K562 (cell line): Measurements from ENCODE around the gene ERGIC3. TPM values are rescaled to one million over a fixed set of nuclear protein-coding genes. Genes with fewer than 3 reads are reported as not detected.

Experiments
- ATAC-seq: fragments of 200-7000 bp; cut with Tn5 transposase; 3 replicates; pipeline ENCODE4 v1.9.1; 2020; ENCODE audit warnings: moderate library complexity
- BruUV-seq: library from RNA; stranded (reverse); fragments of 400-500 nt; replicated peaks from 2 replicates; lab custom pipeline; 2021; lab: Mats Ljungman, UMichigan
- CTCF ChIA-PET: fragments of 300-600 bp; formaldehyde crosslinking; extraction: SDS; loops from one replicate; lab custom pipeline; 2021; ENCODE audit warnings: low intra/inter-chr PET ratio; lab: Yijun Ruan, JAX
- POLR2A ChIA-PET: fragments of 300-600, 350-650 bp; sonication (Branson Sonifier 250); formaldehyde crosslinking; extraction: SDS; loops from one replicate; lab custom pipeline; 2021; ENCODE audit warnings: antibody characterized with exemption, inconsistent platforms; lab: Yijun Ruan, JAX
- DNase-seq, 4 experiments: peaks; one replicate each; pipeline versions ENCODE4 v3.0.0 to v3.0.0-alpha.2; 2011 to 2018; ENCODE audit warnings: low spot score in 3 of 4, mixed read lengths in 3 of 4; ENCODE audit errors: extremely low read depth in 1 of 4
- FAIRE-seq: peaks from 2 replicates; lab custom pipeline; 2011; peaks lifted over from hg19 to GRCh38; lab: Jason Lieb, UNC
- H2AFZ ChIP-seq: 2 replicates; pipeline ENCODE4 v1.6.0; 2011; ENCODE audit warnings: low read depth, low read length, control low read depth, inconsistent platforms
- H3K27ac ChIP-seq: fragments of 200-600 bp; 3 replicates; pipeline ENCODE4 v1.8.0; 2011; ENCODE audit warnings: low read depth, mild to moderate bottlenecking, control low read depth, inconsistent platforms, low read length, moderate library complexity, mixed read lengths; ENCODE audit errors: extremely low read depth
- H3K27me3 ChIP-seq, 2 experiments: fragments of 300-600 bp in 1 of 2; 2 replicates in 1 of 2; 3 replicates in 1 of 2; pipeline versions ENCODE4 v1.6.0 to v1.8.0; 2011; ENCODE audit warnings: inconsistent platforms in 2 of 2, low read length in 2 of 2, mild to moderate bottlenecking in 1 of 2, mixed read lengths in 1 of 2, moderate library complexity in 1 of 2; ENCODE audit not compliant: control insufficient read depth in 2 of 2, insufficient read depth in 2 of 2
- H3K36me3 ChIP-seq: fragments of 300-600 bp; 3 replicates; pipeline ENCODE4 v1.8.0; 2011; ENCODE audit warnings: mild to moderate bottlenecking, low read length, inconsistent platforms; ENCODE audit not compliant: control insufficient read depth, insufficient read depth
- H3K4me1 ChIP-seq, 2 experiments: fragments of 200-600 bp in 1 of 2; replicated peaks in 1 of 2; 2 replicates in 1 of 2; 3 replicates in 1 of 2; pipeline versions ENCODE4 v1.5.1 to v1.8.0; 2011; ENCODE audit warnings: inconsistent platforms in 2 of 2, low read length in 2 of 2, mild to moderate bottlenecking in 1 of 2, mixed read lengths in 1 of 2, moderate library complexity in 1 of 2; ENCODE audit not compliant: control insufficient read depth in 2 of 2, insufficient read depth in 2 of 2
- H3K4me2 ChIP-seq: 2 replicates; pipeline ENCODE4 v1.6.1; 2011; ENCODE audit warnings: low read length, control low read depth, inconsistent platforms, mixed read lengths; ENCODE audit not compliant: insufficient read depth
- H3K4me3 ChIP-seq: fragments of 200-600 bp; sonication (generic), shearing (Covaris generic); 2 replicates; pipeline ENCODE4 v1.5.1; 2016; ENCODE audit warnings: control low read depth, inconsistent platforms
- H3K79me2 ChIP-seq: fragments of 200-600 bp; 3 replicates; pipeline ENCODE4 v1.8.0; 2011; ENCODE audit warnings: low read length, inconsistent platforms; ENCODE audit not compliant: control insufficient read depth, insufficient read depth
- H3K9ac ChIP-seq, 2 experiments: 2 replicates each; pipeline versions ENCODE4 v1.6.0 to v1.6.1; 2011; ENCODE audit warnings: low read depth in 2 of 2, low read length in 2 of 2, control low read depth in 1 of 2, inconsistent platforms in 1 of 2, mild to moderate bottlenecking in 1 of 2, mixed read lengths in 1 of 2; ENCODE audit not compliant: insufficient read depth in 1 of 2
- H3K9me1 ChIP-seq: one replicate; pipeline ENCODE4 v1.6.0; 2011; ENCODE audit warnings: inconsistent platforms, mild to moderate bottlenecking, low read length, moderate library complexity; ENCODE audit not compliant: control insufficient read depth, insufficient read depth
- H3K9me3 ChIP-seq: replicated peaks from 2 replicates; pipeline ENCODE4 v1.5.1; 2011; ENCODE audit warnings: low read depth, low read length, inconsistent platforms; ENCODE audit not compliant: control insufficient read depth, insufficient read depth
- H4K20me1 ChIP-seq: replicated peaks from 2 replicates; pipeline ENCODE4 v1.6.1; 2011; ENCODE audit warnings: low read length, inconsistent platforms, mixed read lengths; ENCODE audit not compliant: control insufficient read depth, insufficient read depth
- CTBP1 ChIP-seq: fragments of 450-650 bp; IDR thresholded peaks from 2 replicates; pipeline ENCODE4 v1.6.1; 2016; ENCODE audit warnings: borderline replicate concordance
- HNRNPL ChIP-seq: fragments of 200-400 bp; formaldehyde crosslinking; IDR thresholded peaks from 2 replicates; pipeline ENCODE4 v1.6.1; 2017; ENCODE audit warnings: low read depth, mild to moderate bottlenecking, low read length
- RAD21 ChIP-seq, 2 experiments: fragments of 250-450 bp in 1 of 2; fragments of 450-650 bp in 1 of 2; sonication (Bioruptor Pico) in 1 of 2; formaldehyde crosslinking in 1 of 2; IDR thresholded peaks in 1 of 2; conservative IDR thresholded peaks in 1 of 2; 2 replicates each; pipeline versions ENCODE4 v1.4.0 to v1.8.0; 2020 to 2022; ENCODE audit warnings: mild to moderate bottlenecking in 2 of 2, moderate library complexity in 1 of 2
- SMC3 ChIP-seq: conservative IDR thresholded peaks from 2 replicates; pipeline ENCODE4 v1.6.1; 2011; ENCODE audit warnings: low read depth, low read length, improper control_type of control experiment; ENCODE audit not compliant: insufficient read depth
- XRCC5 ChIP-seq: fragments of 200-400 bp; formaldehyde crosslinking; IDR thresholded peaks from 2 replicates; pipeline ENCODE4 v1.6.1; 2017; ENCODE audit warnings: low read depth, mild to moderate bottlenecking, low read length
- ZNF140 ChIP-seq: fragments of 250-450 bp; sonication (Bioruptor Pico); IDR thresholded peaks from 2 replicates; pipeline ENCODE4 v1.8.0; 2021; ENCODE audit warnings: moderate library complexity, mild to moderate bottlenecking, inconsistent platforms
- WGBS: fragments of 100-300 bp; shearing (Covaris generic); methylation state at CpG from one replicate; pipeline ENCODE4 v1.1.6; 2016; ENCODE audit warnings: low coverage, mixed read lengths; ENCODE audit not compliant: insufficient coverage; ENCODE audit errors: missing lambda C conversion rate; 5-methylcytosine and 5-hydroxymethylcytosine counted together
- in situ Hi-C: fragments of 300-500 bp; cut with MboI; formaldehyde crosslinking; loops from 4 replicates; pipeline ENCODE4 v1.15.0; 2018; ENCODE audit warnings: inconsistent platforms, mixed read lengths
- intact Hi-C: fragments of 100-400 bp; cut with micrococcal nuclease; formaldehyde crosslinking; loops from 2 replicates; pipeline ENCODE4 v1.14.2; 2022
- polyA plus RNA-seq, 8 experiments: library from polyadenylated mRNA; depleted of rRNA in 4 of 8; stranded (reverse) in 5 of 8; unstranded in 3 of 8; fragments of >200 nt; fragmentation: Nextera tagmentation in 2 of 8; fragmentation: Illumina TruSeq in 1 of 8; extraction: Ambion mirVana in 2 of 8; extraction: Trizol in 1 of 8; gene quantifications; 2 replicates each; pipeline versions ENCODE4 v1.2.1 to v1.2.3, GENCODE V29; 2011 to 2014; ENCODE audit warnings: inconsistent platforms in 1 of 8, missing spikeins in 1 of 8
- total RNA-seq, 7 experiments: library from RNA; depleted of rRNA in 6 of 7; stranded (reverse); fragments of >200 nt in 6 of 7; fragmentation: Illumina TruSeq in 2 of 7; extraction: Trizol in 2 of 7; gene quantifications; 2 replicates each; pipeline versions ENCODE4 v1.2.1 to v1.2.3, GENCODE V29; 2011 to 2021; ENCODE audit warnings: low replicate concordance in 1 of 7
- TF ChIP-seq, protein P1 (sequence below), 3 experiments: IDR thresholded peaks in 2 of 3; conservative IDR thresholded peaks in 1 of 3; 2 replicates each; pipeline ENCODE4 v1.5.1; 2011 to 2012; ENCODE audit warnings: low read length in 3 of 3, mild to moderate bottlenecking in 3 of 3, control low read depth in 2 of 3, improper control_type of control experiment in 1 of 3, inconsistent platforms in 1 of 3, low read depth in 1 of 3, mixed read lengths in 1 of 3, moderate library complexity in 1 of 3; ENCODE audit not compliant: insufficient read depth in 2 of 3
- TF ChIP-seq, protein P2 (sequence below), 2 experiments: fragments of 450-650 bp; formaldehyde crosslinking in 1 of 2; IDR thresholded peaks; 2 replicates each; pipeline versions ENCODE4 v1.4.0 to v1.6.1; 2014 to 2020; ENCODE audit warnings: mild to moderate bottlenecking in 2 of 2, borderline replicate concordance in 1 of 2, low read depth in 1 of 2

The ERGIC3 gene
- total and polyA plus RNA-seq, 9 of the 15 experiments (the other 6 are each of a cell fraction or from before 2014, with no cell fraction given), result 121 to 278 (median 184) TPM

DNA sequence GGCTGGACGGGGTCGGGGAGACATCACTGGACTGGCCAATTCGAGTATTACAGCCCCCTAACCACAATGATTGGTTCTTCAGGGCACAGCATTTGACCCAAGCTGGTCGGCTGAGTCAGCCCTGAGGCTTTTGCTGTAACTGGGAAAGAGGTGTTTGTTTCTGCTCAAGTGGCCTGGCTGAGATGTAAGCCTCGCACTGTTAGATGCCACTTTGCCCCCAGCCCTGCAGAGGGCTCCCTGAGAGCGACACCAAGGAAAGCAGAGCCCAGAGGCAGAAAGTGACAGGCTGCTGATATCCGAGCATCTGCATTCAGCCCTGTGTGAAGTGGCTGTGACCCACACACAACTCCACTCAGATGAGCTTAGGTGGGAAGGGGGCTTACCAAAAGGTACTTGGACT lies 19.4 kb downstream of the ERGIC3 start:
- H3K36me3 ChIP-seq, result peaks cover 15% of the 10 kb centered on the region; the same call in 1 of the 3 replicates
- H3K9ac ChIP-seq, result no peak overlapping the region
- H3K9me3 ChIP-seq, result no peaks in the 10 kb centered on the region
- peaks cover 0 to 14% of the 10 kb centered on the region in 2 experiments; a peak in 2 of 5 replicates for H3K4me1 ChIP-seq
- no TSS peak for BruUV-seq
- no peaks in the 10 kb centered on the region for H3K79me2 ChIP-seq
- H2AFZ ChIP-seq, result no peak overlapping the region
- CTCF ChIA-PET, result no interaction called here
- TF ChIP-seq CTBP1 (0 out of 2 replicates have a peak, but pooled peaks have one; percentile 13), HNRNPL (no peak), XRCC5 (0 out of 2 replicates have a peak, but pooled peaks have one; percentile 15), RAD21 (CRISPR knock-in tag; conservative IDR thresholded peaks at IDR 0.05 in 1 of 2, IDR thresholded peaks at IDR 0.05 in 1 of 2) (peak in 1 of 2 experiments; percentile 59; a peak in 2 of 4 replicates), SMC3 (0 out of 2 replicates have a peak, but pooled peaks have one; percentile 21), ZNF140 (CRISPR knock-in tag) (no peak)
- TF ChIP-seq, protein P1, sequence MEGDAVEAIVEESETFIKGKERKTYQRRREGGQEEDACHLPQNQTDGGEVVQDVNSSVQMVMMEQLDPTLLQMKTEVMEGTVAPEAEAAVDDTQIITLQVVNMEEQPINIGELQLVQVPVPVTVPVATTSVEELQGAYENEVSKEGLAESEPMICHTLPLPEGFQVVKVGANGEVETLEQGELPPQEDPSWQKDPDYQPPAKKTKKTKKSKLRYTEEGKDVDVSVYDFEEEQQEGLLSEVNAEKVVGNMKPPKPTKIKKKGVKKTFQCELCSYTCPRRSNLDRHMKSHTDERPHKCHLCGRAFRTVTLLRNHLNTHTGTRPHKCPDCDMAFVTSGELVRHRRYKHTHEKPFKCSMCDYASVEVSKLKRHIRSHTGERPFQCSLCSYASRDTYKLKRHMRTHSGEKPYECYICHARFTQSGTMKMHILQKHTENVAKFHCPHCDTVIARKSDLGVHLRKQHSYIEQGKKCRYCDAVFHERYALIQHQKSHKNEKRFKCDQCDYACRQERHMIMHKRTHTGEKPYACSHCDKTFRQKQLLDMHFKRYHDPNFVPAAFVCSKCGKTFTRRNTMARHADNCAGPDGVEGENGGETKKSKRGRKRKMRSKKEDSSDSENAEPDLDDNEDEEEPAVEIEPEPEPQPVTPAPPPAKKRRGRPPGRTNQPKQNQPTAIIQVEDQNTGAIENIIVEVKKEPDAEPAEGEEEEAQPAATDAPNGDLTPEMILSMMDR (IDR thresholded peaks at IDR 0.05 in 2 of 3, conservative IDR thresholded peaks at IDR 0.05 in 1 of 3; ENCODE audit: insufficient read depth in 2 of 3, low read depth in 1 of 3, low read length in 3 of 3), result peak; percentile 42 to 56 (median 55)
- TF ChIP-seq, protein P2, sequence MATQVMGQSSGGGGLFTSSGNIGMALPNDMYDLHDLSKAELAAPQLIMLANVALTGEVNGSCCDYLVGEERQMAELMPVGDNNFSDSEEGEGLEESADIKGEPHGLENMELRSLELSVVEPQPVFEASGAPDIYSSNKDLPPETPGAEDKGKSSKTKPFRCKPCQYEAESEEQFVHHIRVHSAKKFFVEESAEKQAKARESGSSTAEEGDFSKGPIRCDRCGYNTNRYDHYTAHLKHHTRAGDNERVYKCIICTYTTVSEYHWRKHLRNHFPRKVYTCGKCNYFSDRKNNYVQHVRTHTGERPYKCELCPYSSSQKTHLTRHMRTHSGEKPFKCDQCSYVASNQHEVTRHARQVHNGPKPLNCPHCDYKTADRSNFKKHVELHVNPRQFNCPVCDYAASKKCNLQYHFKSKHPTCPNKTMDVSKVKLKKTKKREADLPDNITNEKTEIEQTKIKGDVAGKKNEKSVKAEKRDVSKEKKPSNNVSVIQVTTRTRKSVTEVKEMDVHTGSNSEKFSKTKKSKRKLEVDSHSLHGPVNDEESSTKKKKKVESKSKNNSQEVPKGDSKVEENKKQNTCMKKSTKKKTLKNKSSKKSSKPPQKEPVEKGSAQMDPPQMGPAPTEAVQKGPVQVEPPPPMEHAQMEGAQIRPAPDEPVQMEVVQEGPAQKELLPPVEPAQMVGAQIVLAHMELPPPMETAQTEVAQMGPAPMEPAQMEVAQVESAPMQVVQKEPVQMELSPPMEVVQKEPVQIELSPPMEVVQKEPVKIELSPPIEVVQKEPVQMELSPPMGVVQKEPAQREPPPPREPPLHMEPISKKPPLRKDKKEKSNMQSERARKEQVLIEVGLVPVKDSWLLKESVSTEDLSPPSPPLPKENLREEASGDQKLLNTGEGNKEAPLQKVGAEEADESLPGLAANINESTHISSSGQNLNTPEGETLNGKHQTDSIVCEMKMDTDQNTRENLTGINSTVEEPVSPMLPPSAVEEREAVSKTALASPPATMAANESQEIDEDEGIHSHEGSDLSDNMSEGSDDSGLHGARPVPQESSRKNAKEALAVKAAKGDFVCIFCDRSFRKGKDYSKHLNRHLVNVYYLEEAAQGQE (IDR thresholded peaks at IDR 0.05; ENCODE audit: borderline replicate concordance), result peak; percentile 24; the same call in 1 of the 2 replicates
- TF ChIP-seq, protein P2 (CRISPR knock-in tag; IDR thresholded peaks at IDR 0.05; ENCODE audit: low read depth), result no peak
- no peaks in the 10 kb centered on the region for H3K9me1 ChIP-seq
- no peak overlapping the region for H3K4me3 ChIP-seq
- no peak overlapping the region for H3K27ac ChIP-seq
- in situ Hi-C loops (no loop called here), intact Hi-C loops (no loop called here)
- DNase-seq (peak in 3 of 4 experiments; percentile 28 to 37 (median 34)), ATAC-seq (peak; percentile 78), FAIRE-seq (no peak)
- H3K27me3 ChIP-seq, result peaks cover 2 to 14% of the 10 kb centered on the region in 2 experiments; a peak in 4 of 5 replicates
- H3K4me2 ChIP-seq, result no peak overlapping the region
- WGBS, result 13% methylated on average over 6 of the region's 7 CpGs
- POLR2A ChIA-PET, result interaction anchor here (0.8 to 2.1 kb wide), 4 partner anchors 8 to 736 kb away, joined by 3 to 9 read pairs (median 3); partner anchors contain the start of gene NCOA6
- peaks cover 3% of the 10 kb centered on the region for H4K20me1 ChIP-seq
